Stimulated activated CD4-positive, alpha-beta T cell treated with anti-CD3 and anti-CD28 coated beads, Interleukin-12 subunit alpha, Interleukin-12 subunit beta, amount 100 ng/mL, for 48 hours (primary cell): Measurements from ENCODE around the gene VEGFB.
"Not testable (repeated sequence)": the region's sequence is repeated elsewhere in the genome, so short reads cannot be mapped to it uniquely, and the experiment has no call there.

Experiments
- DNase-seq, 3 donors: peaks; one replicate each; pipeline ENCODE4 v3.0.0-alpha.2; 2020; ENCODE audit warnings: low read depth in 2 of 3, low spot score in 1 of 3

Gene VEGFB

DNA sequence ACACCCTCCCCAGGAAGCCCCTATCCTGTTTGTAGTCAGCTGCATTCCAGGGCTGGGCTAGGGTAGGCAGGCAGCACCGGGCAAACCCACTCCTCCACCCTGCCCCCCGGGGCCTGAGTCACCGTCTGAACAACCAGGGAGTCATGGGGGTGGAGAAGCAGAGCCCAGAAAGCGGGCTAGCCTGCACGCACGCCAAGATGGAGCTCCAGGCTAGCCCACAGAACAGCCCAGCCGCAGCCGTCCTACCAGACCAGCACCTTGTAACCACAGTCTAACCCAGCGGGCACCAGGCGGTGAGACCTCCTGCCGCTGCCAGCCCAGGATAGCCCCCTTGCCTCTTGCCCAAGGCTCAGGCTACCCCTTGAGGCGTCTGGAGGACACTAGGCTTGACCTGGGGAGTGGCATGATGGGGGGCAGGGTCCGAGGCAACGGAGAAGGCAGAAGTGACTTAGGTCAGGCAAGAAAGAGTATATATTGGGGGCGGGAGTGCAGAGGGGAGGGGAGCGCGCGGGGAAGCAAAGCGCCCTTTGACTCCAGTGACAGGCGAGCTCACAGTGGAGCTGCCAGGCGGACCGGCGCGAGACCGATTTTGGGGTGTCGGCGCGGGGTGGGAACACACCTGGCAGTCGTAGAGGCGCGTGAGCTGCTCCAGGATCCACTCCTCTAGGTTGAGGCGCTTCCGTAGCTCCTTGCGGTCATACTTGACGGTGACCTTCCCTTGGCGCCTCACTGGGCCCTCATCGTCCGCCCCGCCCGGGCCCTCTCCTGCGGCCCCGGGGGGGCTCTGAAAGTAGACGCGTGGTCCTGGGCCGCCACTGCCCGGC lies 11.6 kb downstream of the VEGFB start:
- DNase-seq: peak; percentile 67 to 76 (median 72)

DNA sequence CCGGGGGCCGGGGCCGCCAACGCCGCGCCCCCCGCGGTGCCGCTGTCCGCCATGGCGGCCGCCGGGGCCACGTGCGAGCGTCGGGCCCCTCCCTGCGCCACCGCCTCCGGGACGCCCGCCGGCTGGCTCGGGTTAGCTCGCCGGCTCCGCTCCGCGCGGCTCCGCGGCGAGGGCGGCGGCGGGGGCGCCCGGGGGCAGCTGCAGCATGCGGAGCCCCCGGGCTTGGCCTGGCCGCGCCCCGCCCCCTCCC lies 12.2 kb downstream of the VEGFB start:
- not testable (repeated sequence) for DNase-seq

DNA sequence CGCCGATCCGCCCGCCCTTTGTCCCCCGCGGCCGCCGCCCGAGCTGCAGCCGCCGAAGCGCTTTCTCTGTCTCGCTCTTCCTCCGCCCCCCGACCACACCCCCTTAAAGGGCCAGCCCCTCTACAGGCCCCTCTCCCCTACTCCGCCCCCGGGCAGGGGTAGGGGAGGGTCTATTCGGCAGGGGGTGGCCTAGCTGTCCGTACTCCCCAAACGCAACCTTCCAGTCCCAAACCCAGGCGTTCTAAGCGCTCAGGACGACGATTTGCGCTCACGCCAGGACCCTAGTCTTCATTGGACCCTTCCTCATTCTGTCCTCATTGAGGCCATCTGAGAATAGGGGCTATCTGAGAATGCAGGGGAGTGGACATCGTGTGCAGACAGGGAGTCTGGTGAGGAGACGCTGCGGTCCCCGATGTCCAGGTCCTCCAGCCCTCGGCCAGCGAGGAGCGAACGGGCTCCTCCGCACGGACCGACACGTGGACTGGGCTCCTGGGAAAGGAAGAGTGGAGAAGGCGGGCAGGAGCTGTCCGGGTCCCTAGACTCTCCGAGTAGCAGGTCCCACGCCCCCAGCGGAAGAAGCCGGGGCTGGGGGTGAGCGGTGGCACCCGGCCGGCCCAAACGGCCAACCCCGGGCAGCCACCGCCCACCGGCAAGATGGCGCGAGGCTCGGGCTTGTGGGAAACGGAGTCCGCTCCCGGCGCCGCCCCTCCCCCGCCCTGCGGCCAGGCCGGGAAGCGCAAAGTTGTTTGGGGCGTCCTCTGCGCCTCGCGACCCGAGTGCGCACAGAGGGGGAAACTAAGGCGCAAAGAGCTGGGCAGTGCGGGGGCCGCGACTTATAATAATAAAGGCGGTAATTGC lies 12.7 kb downstream of the VEGFB start, which contains the start of gene PPP1R14B:
Gene PPP1R14B, minus strand, starts transcription at position 73 of the 858 bp plus-strand sequence. CDS start 270 bp downstream, outside the sequence.
- DNase-seq: peak; percentile 66 to 78 (median 69)

DNA sequence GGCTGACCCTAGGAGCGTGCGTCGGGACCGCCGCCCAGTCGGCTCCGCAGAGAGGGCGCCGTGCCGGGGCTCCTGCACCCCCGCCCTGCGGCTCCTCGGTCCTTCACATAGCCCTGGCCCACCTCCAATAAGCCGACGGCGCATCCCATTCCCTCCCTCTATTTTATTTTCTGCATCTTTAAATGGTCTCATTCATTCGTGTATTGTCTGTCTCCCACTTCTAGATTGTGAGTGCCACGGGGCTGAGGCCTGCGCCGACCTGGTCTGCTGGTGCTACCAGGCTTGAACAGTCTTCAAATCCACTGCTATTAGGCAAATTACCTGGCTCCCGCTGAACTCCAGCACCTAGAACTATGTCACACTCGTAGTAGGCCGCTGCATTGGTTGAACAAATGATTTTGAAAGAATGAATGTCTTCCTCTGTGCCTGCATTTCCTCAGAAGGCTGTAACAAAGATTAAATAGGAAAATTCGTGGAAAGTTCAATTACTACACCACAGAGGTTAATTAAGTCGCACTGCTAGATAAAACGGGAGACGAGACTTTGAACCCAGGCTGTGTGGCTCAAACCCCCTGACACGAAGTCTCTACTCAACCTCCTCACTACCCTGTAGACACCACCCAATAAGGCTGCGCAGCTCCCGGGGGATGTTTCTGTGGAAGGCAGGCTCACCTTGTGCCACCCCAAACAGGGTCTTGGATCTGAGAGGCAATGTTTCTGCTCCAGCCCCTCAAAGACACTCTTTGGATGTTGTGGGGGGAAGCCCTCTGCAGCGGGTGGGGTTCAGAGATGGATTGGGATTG lies 13.5 kb downstream of the VEGFB start:
- DNase-seq: no peak

DNA sequence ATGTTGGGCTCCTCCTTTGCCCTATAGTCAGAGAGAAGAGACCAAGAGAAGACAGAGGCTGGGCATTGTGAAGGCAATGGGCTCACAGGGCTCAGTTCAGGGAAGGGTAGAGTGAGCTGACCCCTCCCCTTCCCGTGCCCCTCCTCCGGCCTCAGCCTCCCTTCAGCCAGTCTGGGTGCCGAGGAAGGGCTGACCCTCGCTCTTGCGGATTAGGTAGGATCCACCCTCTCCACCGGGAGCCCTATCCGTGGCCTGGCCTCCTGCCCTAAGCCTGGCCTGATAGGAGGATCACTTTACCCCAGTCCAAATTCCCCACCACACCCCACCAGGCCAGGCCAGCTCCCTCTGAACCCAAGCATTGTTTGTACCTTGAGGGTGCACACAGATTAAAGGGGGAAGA lies 14.2 kb downstream of the VEGFB start:
- no peak for DNase-seq

DNA sequence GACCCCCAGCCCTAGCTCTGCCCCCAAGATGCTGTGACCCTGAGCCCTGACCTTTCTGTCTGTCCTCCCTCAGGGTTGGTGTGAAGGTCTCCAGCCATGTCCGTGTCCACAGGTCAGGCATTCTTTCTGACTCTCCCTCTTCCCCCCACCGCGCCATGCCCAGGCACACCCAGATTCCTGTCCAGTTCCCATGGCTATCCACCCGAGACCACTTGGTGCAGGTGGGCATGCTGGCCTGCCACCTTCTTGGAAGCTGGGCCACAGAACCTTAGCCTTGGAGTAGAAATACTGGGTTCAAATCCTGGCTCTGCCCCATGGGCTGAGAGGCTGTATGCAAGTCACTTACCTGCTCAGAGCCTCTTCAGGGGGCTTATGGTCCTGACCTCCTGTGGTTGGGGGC lies 14.7 kb downstream of the VEGFB start:
- DNase-seq: no peak

DNA sequence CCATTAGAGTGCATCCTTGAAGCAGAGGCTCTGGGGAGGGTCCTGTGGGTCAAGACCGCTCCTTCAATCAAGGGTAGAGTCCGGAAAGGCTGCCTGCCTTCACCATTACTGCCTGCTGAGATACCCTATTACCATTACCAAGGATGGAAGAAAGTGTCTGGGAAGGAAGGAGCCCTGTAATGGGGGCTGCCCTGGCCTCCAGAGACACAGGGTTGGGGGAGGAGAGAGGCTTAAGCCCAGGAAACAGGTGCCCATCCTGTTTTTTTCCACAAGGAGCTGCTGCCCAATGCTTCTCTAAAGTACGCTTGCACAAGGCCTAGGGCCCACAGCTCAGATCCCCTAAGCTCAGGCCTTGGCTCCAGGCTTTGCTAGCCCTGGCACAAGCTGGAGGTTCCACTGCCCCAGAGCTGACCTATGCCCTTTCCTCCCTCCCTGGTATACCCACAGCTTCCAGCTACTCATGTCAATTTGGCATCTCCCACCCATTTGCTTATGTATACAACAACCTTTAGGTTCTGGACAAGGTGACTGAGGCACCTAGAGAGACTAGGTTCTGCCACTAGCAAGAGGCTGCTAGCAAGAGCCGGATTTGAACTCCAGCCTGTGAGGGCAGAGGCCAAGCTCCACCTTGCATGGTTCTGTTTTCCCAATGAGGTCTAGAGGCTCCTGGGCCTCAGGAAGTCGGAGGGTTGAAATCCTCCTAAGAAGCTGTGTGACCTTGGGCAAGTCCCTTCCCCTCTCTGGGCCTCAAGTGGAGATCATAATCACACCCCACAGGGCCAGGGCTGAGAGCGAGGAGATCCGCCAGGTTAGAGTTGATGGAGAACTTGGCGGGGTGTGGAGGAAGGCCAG lies 15.4 kb downstream of the VEGFB start:
- DNase-seq: no peak

DNA sequence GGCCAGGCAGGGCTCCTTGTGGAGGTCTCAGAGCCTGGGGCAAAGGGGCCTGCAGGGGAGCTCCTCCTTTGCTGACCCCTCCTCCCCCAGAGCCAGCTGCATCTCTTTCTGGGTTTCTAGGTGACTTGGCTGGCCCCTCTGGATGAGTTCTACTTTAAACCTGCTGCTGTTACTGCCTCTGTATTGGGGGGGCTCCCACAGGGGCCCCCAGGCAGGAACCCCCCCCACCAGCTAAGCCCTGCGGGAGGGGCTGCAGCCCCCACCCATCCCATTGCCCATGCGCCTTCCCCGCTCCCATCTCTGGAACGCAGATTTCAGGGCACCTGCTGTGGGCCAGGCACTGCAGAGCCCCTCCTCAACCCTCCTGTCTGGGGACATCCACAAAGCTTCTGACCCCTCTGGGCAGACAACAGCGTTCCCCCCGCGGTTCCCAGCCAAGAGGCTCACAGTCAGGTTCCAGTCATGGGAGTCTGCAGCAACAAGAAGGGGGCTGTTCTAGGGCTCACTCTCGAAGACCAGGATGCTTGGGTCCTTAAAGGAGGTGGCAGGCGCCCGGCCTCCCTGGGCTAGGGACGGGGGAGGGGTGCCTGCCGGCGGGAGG lies 16.1 kb downstream of the VEGFB start:
- no peak for DNase-seq

DNA sequence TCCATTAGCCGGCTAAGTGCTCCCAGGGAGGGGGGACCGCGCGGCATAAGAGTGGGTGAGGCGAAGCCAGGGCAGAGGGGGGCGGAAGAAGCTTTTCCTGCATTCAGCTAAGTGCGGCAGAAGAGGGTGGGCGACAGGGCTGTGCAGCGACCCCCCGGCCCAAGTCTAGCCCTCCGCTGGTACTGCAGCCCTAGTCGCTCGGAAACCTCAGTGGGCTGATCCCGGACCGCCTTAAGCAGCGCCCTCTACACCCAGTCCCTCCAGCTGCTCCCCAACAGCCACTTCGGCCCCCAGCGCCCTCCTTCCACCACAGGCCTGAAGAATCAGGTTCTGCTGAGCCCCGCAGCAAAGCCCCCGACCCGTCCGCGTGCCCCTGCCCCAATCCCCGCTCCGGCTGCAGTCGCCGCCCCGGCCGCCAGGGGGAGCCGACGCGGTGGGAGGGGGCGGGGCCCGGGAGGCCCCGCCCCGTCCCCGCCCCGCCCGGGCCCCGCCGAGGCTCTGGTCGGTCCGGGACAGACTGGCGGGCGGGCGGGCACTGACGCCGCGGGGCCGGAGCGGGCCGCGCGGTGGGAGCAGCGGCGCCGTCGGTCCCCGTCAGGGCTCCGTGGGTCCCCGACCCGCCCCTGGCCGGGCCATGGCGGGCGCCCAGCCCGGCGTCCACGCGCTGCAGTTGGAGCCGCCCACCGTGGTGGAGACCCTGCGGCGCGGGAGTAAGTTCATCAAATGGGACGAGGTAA lies 16.8 kb downstream of the VEGFB start, which contains the start of gene PLCB3:
Gene PLCB3, plus strand, starts transcription at position 515 of the 737 bp plus-strand sequence. Its CDS starts 120 bp downstream, at position 635.
- DNase-seq: no peak

DNA sequence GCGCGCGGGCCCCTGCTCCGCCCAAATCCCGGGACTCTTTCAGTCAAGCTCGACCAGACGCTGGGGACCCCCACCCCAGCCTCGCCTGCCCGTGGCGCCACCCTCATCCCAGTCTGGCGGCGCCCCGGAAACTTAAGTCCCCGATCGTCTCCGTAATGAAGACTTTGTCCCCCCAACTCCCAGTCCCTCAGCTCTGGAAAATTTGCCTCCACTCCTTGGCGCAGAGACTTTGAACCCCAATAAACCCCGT lies 17.3 kb downstream of the VEGFB start:
- no peak for DNase-seq

DNA sequence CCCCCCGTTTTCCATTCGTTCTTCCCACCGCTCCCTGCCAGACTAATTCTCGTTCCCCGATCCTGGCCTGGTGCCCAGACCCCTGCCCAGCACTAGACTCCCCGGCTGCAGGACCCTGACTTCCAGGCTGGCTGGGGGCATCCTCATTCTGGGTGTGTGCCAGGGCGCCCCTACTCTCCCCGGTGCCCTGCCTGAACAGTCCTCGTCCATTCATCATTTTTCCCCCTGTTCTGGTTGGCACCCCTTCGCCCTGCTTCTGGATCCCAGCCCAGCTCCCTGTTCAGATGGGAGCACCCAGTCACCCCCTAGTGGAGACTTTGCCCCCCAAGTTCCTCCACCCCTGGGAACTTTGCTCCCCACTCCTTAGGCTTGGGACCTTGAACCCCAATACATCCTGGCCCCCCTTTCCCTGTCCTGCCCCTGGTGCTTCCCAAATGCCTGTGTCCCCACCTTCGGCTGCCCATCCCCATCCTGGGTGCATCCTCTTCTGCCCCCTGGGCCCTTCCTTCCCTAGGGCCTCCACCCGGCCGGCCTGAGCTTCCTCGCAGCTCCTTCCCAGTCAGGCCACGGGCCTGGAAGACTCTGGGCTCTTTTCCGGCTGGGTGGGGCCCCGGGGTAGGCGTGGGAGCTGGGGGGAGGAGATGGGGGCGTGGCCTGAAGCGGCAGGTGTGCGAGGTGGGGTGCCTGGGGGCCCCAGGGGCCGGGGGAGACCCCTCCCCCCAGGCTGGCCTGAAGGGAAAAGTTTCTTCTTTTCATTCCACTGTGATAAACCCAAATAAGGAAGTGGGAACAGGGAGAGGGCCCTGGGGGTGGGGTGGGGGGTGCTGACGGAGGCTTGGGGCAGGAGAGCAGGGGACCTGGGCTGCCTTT lies 17.9 kb downstream of the VEGFB start:
- DNase-seq: no peak

DNA sequence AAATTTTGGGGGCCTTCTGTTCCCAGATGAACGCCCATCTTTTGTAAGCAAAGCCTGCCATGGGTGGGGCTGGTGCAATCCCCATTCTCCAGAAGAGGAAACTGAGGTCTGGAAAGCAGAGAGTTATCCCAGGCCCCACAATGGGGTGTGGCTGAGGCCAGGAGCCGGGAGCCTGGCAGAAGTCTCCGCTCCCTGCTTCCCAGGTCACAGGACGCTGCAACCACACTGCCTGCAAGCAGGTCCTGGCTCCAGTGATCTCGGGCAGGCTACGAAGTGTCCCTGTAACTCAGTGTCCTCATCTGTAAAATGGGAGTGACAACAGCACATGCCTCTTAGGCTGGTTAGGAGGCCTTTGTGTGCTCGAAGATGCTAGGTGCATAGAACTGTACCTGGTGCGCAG lies 18.7 kb downstream of the VEGFB start:
- no peak for DNase-seq

DNA sequence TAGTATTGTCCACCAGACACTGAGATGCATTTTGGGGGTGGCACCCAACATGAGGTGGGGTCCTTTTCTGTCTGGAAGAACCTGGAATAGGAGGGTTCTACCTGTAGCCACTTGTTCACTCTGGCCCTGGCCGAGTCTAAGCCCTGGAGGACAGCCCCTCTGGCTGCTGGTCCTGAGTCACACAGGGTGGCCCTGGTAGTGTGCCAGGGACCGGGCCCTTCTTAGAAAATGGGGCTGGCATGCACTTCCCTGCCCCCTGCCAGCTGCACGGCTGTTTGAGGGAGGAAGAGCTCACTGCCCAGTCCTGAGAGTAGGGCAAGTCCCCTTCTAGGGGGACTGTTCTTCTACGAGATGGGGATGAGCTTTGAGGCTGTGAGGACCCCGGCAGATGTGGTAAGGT lies 19.1 kb downstream of the VEGFB start:
- DNase-seq: no peak

DNA sequence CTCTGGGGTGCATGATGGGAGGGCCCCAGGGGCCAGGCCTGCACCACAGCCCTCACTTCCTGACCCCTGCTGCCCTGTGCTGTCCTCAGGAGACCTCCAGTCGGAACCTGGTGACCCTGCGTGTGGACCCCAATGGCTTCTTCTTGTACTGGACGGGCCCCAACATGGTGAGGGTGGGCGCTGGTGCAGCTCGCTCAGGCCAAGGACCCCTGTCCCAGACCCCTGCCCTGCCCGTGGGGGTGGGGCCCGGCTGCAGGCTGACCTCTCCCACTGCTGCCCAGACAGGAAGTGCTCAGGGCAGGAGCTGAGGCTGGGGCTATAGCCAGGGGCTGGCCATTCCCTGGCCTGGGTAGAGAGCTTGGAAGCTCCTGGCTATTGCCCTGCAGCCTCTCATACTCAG lies 19.9 kb downstream of the VEGFB start:
- DNase-seq: no peak

DNA sequence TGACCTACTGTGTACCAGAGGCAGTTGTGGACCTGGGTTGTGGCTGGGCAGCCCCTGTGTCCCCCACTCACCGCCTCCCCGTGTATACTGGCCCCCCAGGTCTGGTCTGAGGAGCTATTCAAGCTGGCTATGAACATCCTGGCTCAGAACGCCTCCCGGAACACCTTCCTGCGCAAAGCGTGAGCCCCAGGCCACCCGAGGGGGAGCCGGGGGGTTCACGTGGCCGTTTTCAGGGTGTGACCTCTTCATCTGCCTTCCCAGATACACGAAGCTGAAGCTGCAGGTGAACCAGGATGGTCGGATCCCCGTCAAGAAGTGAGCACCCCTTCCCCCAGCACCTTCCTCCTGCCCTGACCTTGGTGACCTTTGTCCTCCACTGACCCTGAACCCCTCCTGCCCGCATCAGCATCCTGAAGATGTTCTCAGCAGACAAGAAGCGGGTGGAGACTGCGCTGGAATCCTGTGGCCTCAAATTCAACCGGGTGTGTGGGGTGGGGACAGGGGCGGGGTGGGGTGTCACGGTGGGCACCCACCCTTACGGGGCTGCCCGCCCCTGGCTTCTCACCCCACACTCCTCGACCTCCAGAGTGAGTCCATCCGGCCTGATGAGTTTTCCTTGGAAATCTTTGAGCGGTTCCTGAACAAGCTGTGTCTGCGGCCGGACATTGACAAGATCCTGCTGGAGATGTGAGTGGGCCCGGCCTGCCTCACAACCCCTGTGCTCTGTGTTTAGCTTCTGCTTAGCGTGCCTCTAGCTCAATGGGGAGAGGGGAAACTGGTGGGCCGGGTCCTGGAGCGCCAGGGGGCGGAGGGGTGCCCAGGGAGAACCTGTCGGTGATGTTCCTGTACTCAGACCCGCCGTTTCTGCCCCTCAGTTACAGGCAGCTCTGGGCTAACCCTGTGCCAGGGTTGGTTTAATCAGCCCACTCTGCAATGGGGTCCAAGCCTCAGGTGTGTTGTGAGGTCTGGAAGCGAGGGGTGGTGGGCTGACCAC lies 21.0 kb downstream of the VEGFB start:
- no peak for DNase-seq

DNA sequence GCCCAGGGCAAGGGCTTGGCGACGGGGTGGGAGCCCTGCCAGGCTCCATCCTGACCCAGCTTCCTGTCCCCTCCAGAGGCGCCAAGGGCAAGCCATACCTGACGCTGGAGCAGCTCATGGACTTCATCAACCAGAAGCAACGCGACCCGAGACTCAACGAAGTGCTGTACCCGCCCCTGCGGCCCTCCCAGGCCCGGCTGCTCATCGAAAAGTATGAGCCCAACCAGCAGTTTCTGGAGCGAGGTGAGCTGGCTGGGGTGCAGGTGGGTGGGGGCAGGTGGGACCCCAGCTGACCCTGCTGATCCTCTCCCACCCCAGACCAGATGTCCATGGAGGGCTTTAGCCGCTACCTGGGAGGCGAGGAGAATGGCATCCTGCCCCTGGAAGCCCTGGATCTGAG lies 21.9 kb downstream of the VEGFB start:
- no peak for DNase-seq

DNA sequence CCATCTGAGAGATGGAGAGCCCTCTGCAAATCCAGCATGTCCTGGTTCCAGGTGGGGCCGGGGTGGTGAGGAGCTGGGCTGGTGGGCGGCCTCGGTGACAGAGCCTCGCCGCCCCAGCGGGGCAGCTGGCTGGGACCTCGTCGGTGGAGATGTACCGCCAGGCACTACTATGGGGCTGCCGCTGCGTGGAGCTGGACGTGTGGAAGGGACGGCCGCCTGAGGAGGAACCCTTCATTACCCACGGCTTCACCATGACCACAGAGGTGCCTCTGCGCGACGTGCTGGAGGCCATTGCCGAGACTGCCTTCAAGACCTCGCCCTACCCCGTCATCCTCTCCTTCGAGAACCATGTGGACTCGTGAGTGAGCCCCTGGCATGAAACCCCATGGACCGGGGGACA lies 24.0 kb downstream of the VEGFB start:
- no peak for DNase-seq
